HG02840 (cell line): Measurements from ENCODE around the gene HJV.

ENCODE experiments used
- ATAC-seq: cut with Tn5 transposase; IDR thresholded peaks from one replicate; pipeline ENCODE4 v1.9.1; 2021; ENCODE audit warnings: mild to moderate bottlenecking, moderate library complexity, moderate number of reproducible peaks; ENCODE audit not compliant: unreplicated experiment, low FRiP score

Gene HJV

DNA sequence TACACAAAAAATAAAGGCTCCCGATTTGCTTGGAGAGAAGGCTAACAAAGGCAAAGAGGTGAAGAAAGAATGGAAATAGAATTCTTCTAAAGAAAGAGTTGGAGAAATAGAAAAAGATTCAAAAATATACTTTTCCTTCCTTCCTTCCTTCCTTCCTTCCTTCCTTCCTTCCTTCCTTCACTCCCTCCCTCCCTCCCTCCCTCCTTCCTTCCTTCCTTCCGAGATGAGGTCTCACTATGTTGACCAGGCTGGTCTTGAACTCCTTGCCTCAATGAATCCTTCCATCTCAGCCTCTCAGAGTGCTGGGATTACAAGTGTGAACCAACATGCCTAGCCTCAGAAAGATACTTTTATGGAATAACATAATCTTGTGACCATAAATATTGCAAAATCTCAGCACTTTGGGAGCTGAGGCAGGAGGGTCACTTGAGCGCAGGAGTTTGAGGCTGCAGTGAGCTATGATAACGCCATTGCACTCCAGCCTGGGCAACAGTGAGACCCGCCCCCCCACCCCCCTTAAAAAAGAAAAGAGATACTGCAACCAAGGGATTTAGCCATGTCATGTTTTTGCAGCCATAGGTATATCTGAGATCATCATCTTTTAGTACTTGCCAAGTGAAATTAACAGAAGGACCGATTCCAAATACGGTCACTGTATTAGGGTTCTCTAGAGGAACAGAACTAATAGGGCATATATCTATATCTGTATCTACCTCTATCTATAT lies 1.0 kb upstream of the HJV start:
- ATAC-seq: no peak

GRCh38 chr1:146021050-146021445 lies 487 bp downstream of the HJV start:
- ATAC-seq: no peak

- no peak for ATAC-seq
Measured at GRCh38 chr1:146020058-146021049, 1.2 kb downstream of the HJV start.

DNA sequence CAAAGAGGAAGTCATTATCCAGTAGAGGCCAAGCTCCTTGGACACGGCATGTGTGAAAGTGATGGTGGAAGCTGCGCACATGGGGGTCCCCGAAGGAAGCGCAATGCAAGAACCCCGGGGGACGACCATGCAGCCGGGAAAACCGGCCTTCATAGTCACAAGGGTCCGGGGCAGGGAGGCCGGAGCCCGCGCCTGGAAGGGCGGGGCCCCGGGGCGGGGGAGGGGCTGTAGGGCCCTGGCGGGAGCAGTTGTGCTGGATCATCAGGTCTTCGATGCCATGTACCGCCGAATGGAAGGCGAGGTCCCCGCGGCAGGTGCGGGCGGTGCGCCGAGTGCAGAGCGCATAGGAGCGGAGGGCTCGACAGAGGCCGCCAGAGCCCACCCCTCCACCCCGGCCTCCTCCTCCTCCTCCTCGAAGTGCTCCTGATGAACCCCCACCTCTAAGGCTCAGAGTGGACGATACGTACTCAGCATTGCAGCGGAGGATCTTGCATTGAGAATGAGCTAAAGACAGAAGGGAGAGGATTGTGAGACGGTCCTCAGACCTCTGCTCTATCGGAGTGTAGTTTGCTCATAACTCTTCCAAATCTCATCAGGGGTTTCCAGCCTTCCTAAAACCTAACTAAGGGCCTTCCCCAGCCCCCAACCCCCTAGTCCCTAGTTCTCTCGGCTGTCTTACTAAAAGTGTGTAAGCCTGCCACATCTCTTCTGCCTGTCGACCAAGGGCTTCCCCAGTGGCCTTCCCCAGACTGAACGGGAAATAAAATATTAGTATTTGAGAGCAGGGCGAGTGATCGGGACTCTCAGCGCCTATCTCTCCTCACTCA lies 2.1 kb downstream of the HJV start:
- ATAC-seq: no peak

DNA sequence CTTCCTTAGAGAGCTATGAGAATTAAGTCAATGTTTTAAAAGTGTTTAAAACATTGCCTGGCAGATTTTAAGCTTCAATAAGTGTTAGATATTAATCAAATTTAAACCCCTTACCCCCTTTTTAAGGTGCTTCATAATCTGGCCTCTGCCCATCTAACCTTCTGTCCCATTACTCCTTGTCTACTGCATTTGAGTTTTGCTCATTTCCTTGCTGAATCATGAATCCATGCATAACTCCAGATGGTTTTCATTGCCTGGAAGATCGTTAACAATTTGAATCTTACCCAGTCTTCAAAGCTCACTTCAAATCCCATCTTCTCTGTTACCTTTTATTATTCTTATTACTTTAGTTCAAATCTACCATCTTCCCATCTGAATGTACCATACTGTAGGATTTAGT lies 4.6 kb downstream of the HJV start:
- no peak for ATAC-seq

GRCh38 chr1:146013559-146013922 lies 8.0 kb downstream of the HJV start:
- no peak for ATAC-seq

GRCh38 chr1:146012703-146013558 lies 8.6 kb downstream of the HJV start:
- no peak for ATAC-seq

GRCh38 chr1:146010126-146010738 lies 11.3 kb downstream of the HJV start:
- ATAC-seq: no peak

- ATAC-seq: no peak
Measured at GRCh38 chr1:146007489-146008133, 13.9 kb downstream of the HJV start.

DNA sequence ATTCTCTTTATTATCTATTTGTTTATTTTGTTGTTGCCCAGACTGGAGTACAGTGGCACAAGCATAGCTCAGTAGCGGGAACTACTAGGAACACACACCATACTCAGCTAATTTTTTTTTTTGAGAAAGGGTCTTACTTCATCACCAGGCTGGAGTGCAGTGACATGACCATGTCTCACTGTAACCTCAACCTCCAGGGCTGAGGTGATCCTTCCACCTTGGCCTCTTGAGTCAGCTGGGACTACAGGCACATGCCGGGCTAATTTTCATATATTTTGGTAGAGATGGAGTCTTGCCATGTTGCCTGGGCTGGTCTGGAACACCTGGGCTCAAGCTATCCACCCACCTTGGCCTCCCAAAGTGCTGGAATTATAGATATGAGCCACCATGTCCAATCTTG lies 19.8 kb downstream of the HJV start:
- ATAC-seq: no peak

- no peak for ATAC-seq
Measured at GRCh38 chr1:145999321-146000024, 22.1 kb downstream of the HJV start.

DNA sequence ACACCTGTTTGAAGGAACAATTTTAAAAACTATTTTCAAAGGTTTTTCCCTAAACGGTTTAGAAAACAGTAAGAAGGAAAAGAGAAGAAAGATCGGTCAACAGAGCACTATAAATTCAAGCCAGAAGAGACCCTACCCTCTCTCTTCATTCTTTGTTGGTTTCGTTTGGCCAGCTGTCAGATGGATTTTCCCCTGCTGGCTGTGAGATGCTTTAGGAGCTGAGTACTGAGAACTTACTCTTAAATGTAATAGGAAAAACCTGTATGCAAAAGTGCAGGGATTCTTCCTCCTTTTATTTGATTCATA lies 23.9 kb downstream of the HJV start:
- no peak for ATAC-seq

DNA sequence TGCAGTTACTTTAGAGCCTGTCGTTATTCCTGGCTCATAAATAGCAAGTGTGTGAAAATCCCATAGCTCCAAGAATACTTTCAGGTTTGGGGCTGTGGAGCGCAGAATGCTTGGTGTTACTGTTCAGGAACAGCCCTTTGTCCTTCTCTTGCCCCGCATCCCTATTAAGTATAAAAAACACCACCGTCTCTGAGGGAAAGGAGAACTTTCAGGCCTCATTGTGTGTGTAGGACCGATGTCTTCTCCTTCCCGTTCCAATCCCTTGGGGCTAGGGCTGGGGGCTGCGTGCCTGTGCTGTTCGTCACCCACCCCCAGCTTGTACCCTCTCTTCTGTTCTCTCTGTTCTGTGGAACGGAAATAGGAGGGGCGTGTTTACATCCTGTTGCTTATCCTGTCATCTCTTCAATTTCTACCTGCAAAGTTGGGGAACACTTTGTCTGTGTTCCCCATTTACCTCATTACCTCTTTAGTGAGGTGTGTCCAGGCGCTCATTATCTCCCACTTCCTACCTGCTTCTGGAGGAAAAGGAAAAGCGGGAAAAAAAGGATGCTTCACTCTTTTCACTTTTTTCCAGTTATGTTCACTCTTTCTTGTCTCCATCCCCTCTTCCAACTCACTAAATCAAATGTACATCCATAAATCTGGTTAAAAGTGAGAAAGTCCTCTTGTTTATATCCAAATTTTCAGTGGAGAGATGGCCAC lies 24.4 kb downstream of the HJV start:
- ATAC-seq: no peak

DNA sequence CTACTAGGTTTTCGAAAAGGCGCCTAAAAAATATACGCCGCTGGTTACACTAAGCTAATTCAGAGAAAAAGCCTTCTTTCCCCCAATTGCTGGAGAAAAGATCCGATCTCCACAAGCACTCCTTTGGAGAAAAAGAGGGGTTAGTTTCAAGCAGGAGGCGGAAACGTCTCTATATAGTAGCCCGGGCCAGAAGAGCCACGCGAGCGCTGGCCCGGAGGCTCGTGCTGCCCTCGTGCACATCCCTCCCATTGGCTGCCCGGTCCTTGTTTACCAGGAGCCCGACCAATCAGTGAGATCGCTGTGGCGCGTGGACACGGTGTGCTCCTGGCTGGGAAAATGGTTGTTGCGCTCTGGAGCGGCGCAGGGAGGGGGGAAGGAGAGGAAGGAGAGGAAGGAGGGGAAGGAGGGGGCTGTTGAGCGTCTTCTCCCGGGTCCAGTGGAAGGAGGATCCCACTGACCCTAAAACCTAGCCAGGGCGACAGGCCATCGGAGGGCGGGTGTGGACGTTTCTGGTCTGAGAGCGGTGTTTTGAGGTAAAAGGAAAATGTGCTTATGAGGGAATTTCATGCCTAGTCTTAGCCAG lies 25.0 kb downstream of the HJV start, which contains the start of gene TXNIP:
TXNIP (minus strand) TSS at position 147 of the 583 bp plus-strand sequence. CDS start 313 bp downstream, outside the sequence.
- peak; percentile 69 for ATAC-seq

GRCh38 chr1:145995964-145996432 lies 25.5 kb downstream of the HJV start:
- ATAC-seq: no peak

GRCh38 chr1:145995148-145995881 lies 26.2 kb downstream of the HJV start:
- no peak for ATAC-seq
